Naive B cell (primary cell): Measurements from ENCODE around the gene BDKRB1. TPM values are rescaled to one million over a fixed set of nuclear protein-coding genes. Genes with fewer than 3 reads are reported as not detected.

Experiments
- ATAC-seq, 2 donors: fragments of 150-1000 bp; cut with Tn5 transposase; 2 replicates each; pipeline ENCODE4 v1.10.0; 2021; ENCODE audit warnings: low read depth in 2 of 2, mild to moderate bottlenecking in 2 of 2, moderate library complexity in 2 of 2
- DNase-seq: peaks from one replicate; pipeline ENCODE4 v3.0.0; 2022
- H3K27ac Mint-ChIP-seq, 6 donors: one replicate each; pipeline ENCODE4 v1.8.0; 2020 to 2022; ENCODE audit warnings: mild to moderate bottlenecking in 6 of 6, mixed read lengths in 6 of 6, moderate library complexity in 5 of 6, inconsistent platforms in 2 of 6
- H3K27me3 Mint-ChIP-seq, 3 donors: one replicate each; pipeline ENCODE4 v1.8.0; 2021 to 2022; ENCODE audit warnings: mixed read lengths in 3 of 3, mild to moderate bottlenecking in 1 of 3
- H3K36me3 Mint-ChIP-seq, 2 donors: one replicate each; pipeline ENCODE4 v1.8.0; 2020 to 2022; ENCODE audit warnings: mixed read lengths in 2 of 2, inconsistent platforms in 1 of 2, mild to moderate bottlenecking in 1 of 2
- H3K4me1 Mint-ChIP-seq, 3 donors: one replicate each; pipeline ENCODE4 v1.8.0; 2020 to 2022; ENCODE audit warnings: mixed read lengths in 3 of 3, inconsistent platforms in 1 of 3, mild to moderate bottlenecking in 1 of 3, moderate library complexity in 1 of 3
- H3K4me3 Mint-ChIP-seq, 8 donors: one replicate each; pipeline ENCODE4 v1.8.0; 2020 to 2022; ENCODE audit warnings: mild to moderate bottlenecking in 8 of 8, mixed read lengths in 8 of 8, moderate library complexity in 8 of 8, inconsistent platforms in 2 of 8
- H3K9me3 Mint-ChIP-seq, 7 donors: one replicate each; pipeline ENCODE4 v1.8.0; 2020 to 2022; ENCODE audit warnings: mixed read lengths in 7 of 7, mild to moderate bottlenecking in 5 of 7, inconsistent platforms in 2 of 7, moderate library complexity in 1 of 7
- polyA plus RNA-seq, 6 donors: library from polyadenylated mRNA; unstranded; fragments of 300-500 nt; fragmentation: Illumina TruSeq; gene quantifications; one replicate each; pipeline ENCODE4 v1.2.3, GENCODE V29; 2021; ENCODE audit warnings: low read depth in 6 of 6

The BDKRB1 gene
- polyA plus RNA-seq, 6 donors from 2014 or later, result not detected

DNA sequence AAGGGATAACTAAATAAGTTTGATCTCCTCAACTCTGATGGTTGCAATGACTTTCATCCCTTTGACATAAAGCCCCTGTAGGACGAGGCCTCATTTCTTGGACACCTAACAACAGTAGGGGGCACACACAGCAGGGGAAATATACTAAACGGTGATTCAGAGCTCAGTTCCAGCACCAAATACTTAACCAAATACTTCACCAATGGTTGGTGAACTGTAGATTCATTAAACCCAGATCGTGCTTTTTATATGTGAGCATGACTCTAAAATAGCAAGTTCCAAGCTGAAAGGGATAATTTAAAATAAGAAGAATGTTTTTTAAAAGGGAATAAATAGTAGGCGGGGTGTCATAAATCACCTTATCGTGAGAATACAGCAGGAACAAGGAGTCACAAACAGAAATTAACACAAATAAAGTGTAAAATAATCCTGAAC is 53.9 kb downstream of the BDKRB1 start:
- peaks cover 0 to 42% of the 10 kb centered on the region in 2 donors for H3K36me3 Mint-ChIP-seq
- H3K27ac Mint-ChIP-seq, result peak overlapping the region in 1 of 6 donors; percentile 22

DNA sequence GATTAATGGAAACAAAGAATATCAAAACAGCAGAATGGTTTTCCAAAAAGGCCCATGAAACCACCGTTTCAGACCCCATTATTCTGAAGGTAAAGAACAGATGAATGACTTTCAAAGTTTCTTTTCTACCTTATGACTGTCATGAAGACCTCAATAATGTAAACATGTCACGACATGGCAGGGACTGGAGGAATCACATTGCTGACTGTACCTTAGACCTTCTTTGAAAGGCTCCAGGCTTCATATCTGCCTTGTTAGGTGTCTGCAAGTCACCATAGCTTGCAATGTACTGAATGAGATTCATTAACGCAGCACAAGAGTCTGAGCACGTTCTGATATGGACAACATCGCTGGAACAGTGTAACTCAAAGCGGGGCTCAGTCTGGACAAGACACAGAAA is 54.9 kb downstream of the BDKRB1 start:
- Mint-ChIP-seq H3K27me3 (no peaks in the 10 kb centered on the region), H3K36me3 (peaks cover 5 to 50% of the 10 kb centered on the region in 2 donors), H3K4me1 (no peaks in the 10 kb centered on the region), H3K9me3 (no peaks in the 10 kb centered on the region), H3K27ac (no peak overlapping the region), H3K4me3 (no peak overlapping the region)
- no peak for DNase-seq
- no peak for ATAC-seq

More for the DNA sequence above, 53.9 kb downstream of the BDKRB1 start:
- Mint-ChIP-seq H3K27me3 (no peaks in the 10 kb centered on the region), H3K9me3 (no peaks in the 10 kb centered on the region), H3K4me3 (no peak overlapping the region), H3K4me1 (no peaks in the 10 kb centered on the region)
- ATAC-seq (no peak), DNase-seq (no peak)

Other genes starting within 250 kb of the BDKRB1 start
- gene C14orf132, start 216.8 kb upstream of the BDKRB1 start, polyA plus RNA-seq, result under 1 TPM in 4 of 6 donors, not detected in 2; 0.28 to 0.87 (median 0.71) TPM
- not detected for gene BDKRB2, start 51.4 kb upstream of the BDKRB1 start, polyA plus RNA-seq
- 1 to 10 TPM; 1.4 to 2.2 (median 1.8) TPM for gene ATG2B, start 107.1 kb downstream of the BDKRB1 start, polyA plus RNA-seq
- 10 to 100 TPM; 19.0 to 31.6 (median 24.0) TPM for gene GSKIP, start 107.3 kb downstream of the BDKRB1 start, polyA plus RNA-seq
- gene AK7, start 135.9 kb downstream of the BDKRB1 start, polyA plus RNA-seq, result under 1 TPM in 1 of 6 donors, not detected in 5; 0.62 TPM
- gene PAPOLA, start 246.2 kb downstream of the BDKRB1 start, polyA plus RNA-seq, result 100 to 1,000 TPM; 100 to 157 (median 128) TPM